NCI-H2196 (cell line): ENCODE measurements around the gene DTNA.
A peak's percentile ranks its signal among the peaks of the same experiment; 100 is the strongest.

Experiments
- DNase-seq: peaks from one replicate; lab custom pipeline; 2025; ENCODE audit not compliant: unreplicated experiment; lab: John Stamatoyannopoulos, UW

DTNA gene

GRCh38 chr18:34805103-34805877 lies 95.2 kb downstream of the DTNA start:
- DNase-seq: no peak

GRCh38 chr18:34805878-34806351 lies 95.8 kb downstream of the DTNA start:
- no peak for DNase-seq

GRCh38 chr18:34806527-34806926 lies 96.4 kb downstream of the DTNA start:
- no peak for DNase-seq

GRCh38 chr18:34807106-34807796 lies 97.2 kb downstream of the DTNA start:
- DNase-seq: peak; percentile 10

- no peak for DNase-seq
Observed at GRCh38 chr18:34808389-34808788, 98.3 kb downstream of the DTNA start.

GRCh38 chr18:34809451-34810072 lies 99.5 kb downstream of the DTNA start:
- no peak for DNase-seq

- no peak for DNase-seq
Observed at GRCh38 chr18:34816183-34816582, 106.1 kb downstream of the DTNA start.

- no peak for DNase-seq
Observed at GRCh38 chr18:34817636-34818035, 107.5 kb downstream of the DTNA start.

- no peak for DNase-seq
Observed at GRCh38 chr18:34818064-34818463, 108.0 kb downstream of the DTNA start.

GRCh38 chr18:34820360-34821065 lies 110.4 kb downstream of the DTNA start:
- DNase-seq: no peak

- DNase-seq: no peak
Observed at GRCh38 chr18:34821669-34822210, 111.6 kb downstream of the DTNA start.

- DNase-seq: no peak
Observed at GRCh38 chr18:34828093-34828492, 118.0 kb downstream of the DTNA start.

GRCh38 chr18:34834897-34835296 lies 124.8 kb downstream of the DTNA start:
- no peak for DNase-seq

- DNase-seq: no peak
Observed at GRCh38 chr18:34835466-34835865, 125.4 kb downstream of the DTNA start.

- no peak for DNase-seq
Observed at GRCh38 chr18:34837769-34838272, 127.7 kb downstream of the DTNA start.

GRCh38 chr18:34838669-34839068 lies 128.6 kb downstream of the DTNA start:
- DNase-seq: no peak

- no peak for DNase-seq
Observed at GRCh38 chr18:34840256-34840826, 130.2 kb downstream of the DTNA start.

GRCh38 chr18:34841891-34842290 lies 131.8 kb downstream of the DTNA start:
- DNase-seq: no peak

GRCh38 chr18:34844072-34844471 lies 134.0 kb downstream of the DTNA start:
- no peak for DNase-seq

- no peak for DNase-seq
Observed at GRCh38 chr18:34844732-34845459, 134.8 kb downstream of the DTNA start.
